CD4-positive, alpha-beta T cell (primary cell): Measurements from ENCODE around the gene MYMK. TPM values are rescaled to one million over a fixed set of nuclear protein-coding genes. Genes with fewer than 3 reads are reported as not detected.
A peak's percentile ranks its signal among the peaks of the same experiment; 100 is the strongest.

Experiments used
- ATAC-seq: fragments of 200-7000 bp; cut with Tn5 transposase; one replicate; pipeline ENCODE4 v1.10.0; 2022; ENCODE audit warnings: mild to moderate bottlenecking; ENCODE audit not compliant: poor library complexity
- CTCF ChIA-PET: fragments of 350-600 bp; sonication (Branson Sonifier 250); formaldehyde crosslinking; loops from one replicate; lab custom pipeline; 2021; ENCODE audit warnings: antibody characterized with exemption, inconsistent platforms; lab: Charles Lee
- POLR2A ChIA-PET: fragments of 350-600 bp; sonication (Branson Sonifier 250); formaldehyde crosslinking; loops from one replicate; lab custom pipeline; 2021; ENCODE audit warnings: antibody characterized with exemption, inconsistent platforms; lab: Charles Lee
- DNase-seq, 14 experiments: peaks; one replicate each; pipeline ENCODE4 v3.0.0-alpha.2; 2013 to 2020; ENCODE audit warnings: mixed read lengths in 2 of 14
- H3K27ac ChIP-seq, 2 donors: one replicate each; pipeline versions ENCODE4 v1.5.1 to v1.7.0; 2013; ENCODE audit warnings: low read length in 2 of 2, low read depth in 1 of 2, mild to moderate bottlenecking in 1 of 2
- H3K27me3 ChIP-seq, 2 experiments: 1 replicate in 1 of 2; 2 replicates in 1 of 2; pipeline versions ENCODE4 v1.6.1 to v1.7.0; 2013; ENCODE audit warnings: low read length in 2 of 2, control low read depth in 1 of 2, mild to moderate bottlenecking in 1 of 2, moderate library complexity in 1 of 2; ENCODE audit not compliant: insufficient read depth in 2 of 2, control insufficient read depth in 1 of 2
- H3K36me3 ChIP-seq: one replicate; pipeline ENCODE4 v1.6.1; 2013; ENCODE audit warnings: low read length, control low read depth; ENCODE audit not compliant: insufficient read depth
- H3K4me1 ChIP-seq: one replicate; pipeline ENCODE4 v1.6.1; 2013; ENCODE audit warnings: low read length, control low read depth; ENCODE audit not compliant: insufficient read depth
- H3K4me3 ChIP-seq: one replicate; pipeline ENCODE4 v1.5.1; 2013; ENCODE audit warnings: mild to moderate bottlenecking, low read length, moderate library complexity
- H3K9me3 ChIP-seq, 2 experiments: 1 replicate in 1 of 2; 2 replicates in 1 of 2; pipeline versions ENCODE4 v1.6.1 to v1.7.0; 2013; ENCODE audit warnings: low read length in 2 of 2, mild to moderate bottlenecking in 2 of 2, control low read depth in 1 of 2, moderate library complexity in 1 of 2; ENCODE audit not compliant: control insufficient read depth in 1 of 2, insufficient read depth in 1 of 2
- H3K27ac Mint-ChIP-seq: one replicate; pipeline ENCODE4 v1.8.0; 2020; ENCODE audit warnings: mixed read lengths
- H3K27me3 Mint-ChIP-seq: one replicate; pipeline ENCODE4 v1.8.0; 2021; ENCODE audit warnings: mixed read lengths
- H3K36me3 Mint-ChIP-seq: one replicate; pipeline ENCODE4 v1.8.0; 2021; ENCODE audit warnings: low read depth, mixed read lengths
- H3K4me1 Mint-ChIP-seq: one replicate; pipeline ENCODE4 v1.8.0; 2021; ENCODE audit warnings: low read depth, mixed read lengths
- H3K4me3 Mint-ChIP-seq: one replicate; pipeline ENCODE4 v1.8.0; 2020; ENCODE audit warnings: mild to moderate bottlenecking, mixed read lengths
- H3K9me3 Mint-ChIP-seq: one replicate; pipeline ENCODE4 v1.8.0; 2020; ENCODE audit warnings: mixed read lengths
- CTCF ChIP-seq: fragments of 200-600 bp; IDR thresholded peaks from one replicate; pipeline ENCODE4 v1.8.0; 2022; ENCODE audit warnings: antibody characterized with exemption, mild to moderate bottlenecking
- intact Hi-C, 2 experiments: fragments of 100-400 bp; cut with DNase I in 1 of 2; cut with micrococcal nuclease in 1 of 2; formaldehyde crosslinking; loops; one replicate each; pipeline versions ENCODE4 v1.15.1 to v1.9.0; 2023 to 2025; cut with DNase I, micrococcal nuclease
- total RNA-seq, 174 experiments: library from RNA in 2 of 174; stranded (reverse) in 2 of 174; gene quantifications; one replicate each; pipeline ENCODE4 v1.2.3 and lab custom pipeline; 2021 to 2026

The MYMK gene
- total RNA-seq, 2 experiments from 2014 or later, result not detected

- ATAC-seq (no peak), DNase-seq (no peak)
- Mint-ChIP-seq H3K4me1 (peaks cover 6% of the 10 kb centered on the region), H3K9me3 (no peaks in the 10 kb centered on the region), H3K27me3 (no peaks in the 10 kb centered on the region), H3K4me3 (no peak overlapping the region), H3K36me3 (no peaks in the 10 kb centered on the region), H3K27ac (peak overlapping the region; percentile 12)
- peaks cover 0 to 3% of the 10 kb centered on the region in 2 experiments for H3K27me3 ChIP-seq
- ChIA-PET POLR2A (interaction anchor here (1.5 to 2.0 kb wide), 2 partner anchors 22 to 456 kb away, joined by 4 to 8 read pairs; partner anchors contain the start of gene GTF3C5), CTCF (interaction anchor here (1.2 to 1.6 kb wide), 3 partner anchors 69 to 301 kb away, joined by 3 to 6 read pairs (median 3); no protein-coding TSS in a partner anchor)
- no peaks in the 10 kb centered on the region for H3K36me3 ChIP-seq
- H3K9me3 ChIP-seq, result no peaks in the 10 kb centered on the region
- no peak for TF ChIP-seq CTCF
- no peak overlapping the region for H3K27ac ChIP-seq
- H3K4me3 ChIP-seq, result no peak overlapping the region
- intact Hi-C loops, result loop anchor here (2.0 to 5.0 kb wide), 3 partner anchors 135 to 510 kb away; partner anchors contain the start of gene GFI1B (in 1 of the 2)
- H3K4me1 ChIP-seq, result peaks cover 6% of the 10 kb centered on the region
Measured at GRCh38 chr9:133487331-133487725, 37.4 kb downstream of the MYMK start.

- DNase-seq, result peak in 4 of 14 experiments; percentile 15 to 45 (median 28)
- Histone ChIP-seq H3K27me3 (no peaks in the 10 kb centered on the region), H3K4me3 (no peak overlapping the region), H3K4me1 (peaks cover 6% of the 10 kb centered on the region), H3K36me3 (no peaks in the 10 kb centered on the region), H3K9me3 (no peaks in the 10 kb centered on the region), H3K27ac (no peak overlapping the region)
- peak; percentile 12 for ATAC-seq
- H3K9me3 Mint-ChIP-seq, result no peaks in the 10 kb centered on the region
- H3K36me3 Mint-ChIP-seq, result no peaks in the 10 kb centered on the region
- no peak overlapping the region for H3K27ac Mint-ChIP-seq
- no peaks in the 10 kb centered on the region for H3K27me3 Mint-ChIP-seq
- H3K4me3 Mint-ChIP-seq, result no peak overlapping the region
- H3K4me1 Mint-ChIP-seq, result peaks cover 6% of the 10 kb centered on the region
- ChIA-PET POLR2A (interaction anchor here (0.8 kb wide), 1 partner anchor 300 kb away, joined by 3 read pairs; no protein-coding TSS in a partner anchor), CTCF (interaction anchor here (1.4 to 1.5 kb wide), 3 partner anchors 25 to 299 kb away, joined by 3 read pairs; no protein-coding TSS in a partner anchor)
- no peak for TF ChIP-seq CTCF
- intact Hi-C loops, result loop anchor here (1.0 to 5.0 kb wide), 6 partner anchors 78 to 508 kb away; partner anchors contain the start of gene GFI1B (in 1 of the 2)
Measured at GRCh38 chr9:133485531-133486260, 39.1 kb downstream of the MYMK start.

GRCh38 chr9:133484671-133485437, 39.9 kb downstream of the MYMK start:
- no peak overlapping the region for H3K27ac ChIP-seq
- Mint-ChIP-seq H3K27me3 (no peaks in the 10 kb centered on the region), H3K9me3 (no peaks in the 10 kb centered on the region), H3K4me1 (peaks cover 9% of the 10 kb centered on the region), H3K4me3 (no peak overlapping the region), H3K27ac (no peak overlapping the region), H3K36me3 (no peaks in the 10 kb centered on the region)
- no peaks in the 10 kb centered on the region for H3K9me3 ChIP-seq
- H3K4me1 ChIP-seq, result peaks cover 8% of the 10 kb centered on the region
- H3K4me3 ChIP-seq, result no peak overlapping the region
- no peaks in the 10 kb centered on the region for H3K36me3 ChIP-seq
- DNase-seq (no peak), ATAC-seq (no peak)
- TF ChIP-seq CTCF, result no peak
- CTCF ChIA-PET, result interaction anchor here (1.5 kb wide), 2 partner anchors 24 to 299 kb away, joined by 3 read pairs; no protein-coding TSS in a partner anchor
- intact Hi-C loops, result loop anchor here (5.0 kb wide), 2 partner anchors 133 to 508 kb away; partner anchors contain the start of gene GFI1B (in 1 of the 2)
- POLR2A ChIA-PET, result interaction anchor here (0.8 kb wide), 1 partner anchor 299 kb away, joined by 3 read pairs; no protein-coding TSS in a partner anchor
- no peaks in the 10 kb centered on the region for H3K27me3 ChIP-seq
